NCI-H1105 (cell line): ENCODE data around the gene UROS.

Experiments used
- DNase-seq: peaks from one replicate; lab custom pipeline; 2025; lab: John Stamatoyannopoulos, UW

UROS gene

DNA sequence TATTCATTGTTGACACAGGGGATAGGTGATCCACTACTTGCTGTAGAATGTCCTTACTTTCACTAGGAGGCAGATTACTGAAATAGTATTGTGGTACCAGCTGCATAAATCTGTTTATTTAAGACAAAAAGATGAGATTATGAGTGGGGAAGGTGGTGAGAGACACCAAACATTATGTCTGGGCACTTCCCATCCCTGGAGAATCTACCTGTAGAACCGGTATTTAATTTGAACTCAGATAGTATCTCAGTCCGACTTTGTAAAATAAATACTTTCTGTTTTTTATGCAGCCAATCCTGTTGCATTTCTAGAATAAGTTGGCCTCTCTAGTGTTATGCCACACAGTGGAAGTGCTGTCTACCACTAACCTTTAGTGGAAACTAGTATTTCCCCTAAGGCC, 13.7 kb upstream of the UROS start:
- no peak for DNase-seq

DNA sequence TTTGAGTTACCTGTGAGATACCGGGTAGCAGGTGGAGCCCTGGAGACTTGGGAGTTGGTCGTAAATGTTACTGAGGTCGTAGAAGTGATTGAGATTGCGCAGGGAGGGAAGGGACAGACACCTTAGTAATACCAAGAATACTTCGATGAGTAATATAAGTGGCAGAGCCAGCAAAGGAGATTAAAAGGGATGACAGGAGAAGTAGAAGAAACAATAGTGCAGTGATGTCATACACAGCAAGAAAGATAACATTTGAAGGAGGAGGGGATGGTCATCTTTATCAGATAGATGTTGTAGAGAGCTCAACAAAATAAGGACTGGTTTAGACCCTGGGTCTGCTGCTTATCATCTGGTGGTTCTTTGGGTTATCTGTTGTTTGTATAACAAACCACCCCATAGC, 5.3 kb upstream of the UROS start:
- no peak for DNase-seq

DNA sequence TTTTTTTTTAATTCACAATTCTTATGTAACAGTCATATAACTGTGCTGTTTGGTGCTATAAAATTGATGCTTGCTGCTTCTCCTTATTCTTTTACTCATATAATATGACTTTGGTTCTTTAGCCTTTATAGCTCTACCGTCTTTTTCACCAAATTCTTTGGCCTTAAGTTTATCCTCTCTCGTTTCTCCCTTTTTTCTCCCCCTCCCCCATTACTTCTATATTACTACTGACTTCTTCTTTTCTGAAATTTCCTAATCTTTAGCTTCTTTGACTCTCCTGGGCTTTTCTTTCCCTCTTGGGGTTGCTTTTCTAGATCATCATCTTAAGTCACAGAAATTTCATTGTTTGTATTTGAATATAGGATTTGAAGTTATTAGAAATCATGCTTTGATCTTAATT, 4.1 kb upstream of the UROS start:
- DNase-seq: no peak

DNA sequence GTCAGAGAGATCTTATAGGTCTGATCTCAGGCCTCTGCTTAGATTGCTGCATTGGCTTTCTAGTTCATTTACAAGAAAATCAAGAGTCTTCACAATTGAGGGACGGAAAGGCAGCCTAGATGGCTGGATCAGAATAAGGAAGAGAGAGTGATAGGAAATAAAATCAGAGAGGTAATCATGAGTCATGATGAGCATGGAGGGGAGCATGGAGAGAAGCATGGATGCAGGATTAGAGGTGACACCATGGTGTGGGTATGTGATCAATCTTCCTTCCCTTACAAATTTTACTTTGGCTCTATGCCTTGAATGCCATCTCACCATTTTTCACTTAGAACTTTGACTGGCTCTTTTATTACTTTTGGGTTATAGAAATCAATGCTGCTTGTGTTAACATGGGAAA, 1.7 kb upstream of the UROS start:
- DNase-seq: no peak

DNA sequence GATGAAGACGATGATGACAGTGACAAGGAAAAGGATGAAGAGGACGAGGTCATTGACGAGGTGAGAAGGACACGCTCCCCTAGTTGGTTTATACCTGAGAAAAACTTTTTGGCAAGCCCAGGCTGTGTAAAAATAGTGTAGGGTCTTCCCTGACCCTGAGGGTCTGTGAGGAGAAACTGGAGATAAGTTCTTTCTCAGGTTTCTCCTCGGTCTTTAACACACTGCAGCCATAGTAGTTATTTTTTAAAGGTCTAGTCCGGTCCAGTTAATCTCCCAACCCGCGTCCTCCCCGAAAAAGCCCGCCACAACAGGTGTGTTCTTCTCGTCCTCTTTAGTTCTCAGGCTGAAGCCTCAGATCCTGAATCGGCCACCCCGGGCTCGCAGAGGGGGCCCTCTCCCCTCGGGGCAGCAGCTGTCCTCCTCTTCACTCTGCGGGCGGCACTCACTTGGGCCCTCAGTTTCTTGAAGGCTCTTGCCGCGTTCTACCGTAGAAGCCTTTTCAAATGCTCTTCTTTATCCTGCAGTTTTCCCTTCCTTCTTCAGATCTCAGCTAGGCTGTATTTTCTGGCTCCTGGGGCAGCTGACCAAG, 699 bp upstream of the UROS start:
- no peak for DNase-seq

DNA sequence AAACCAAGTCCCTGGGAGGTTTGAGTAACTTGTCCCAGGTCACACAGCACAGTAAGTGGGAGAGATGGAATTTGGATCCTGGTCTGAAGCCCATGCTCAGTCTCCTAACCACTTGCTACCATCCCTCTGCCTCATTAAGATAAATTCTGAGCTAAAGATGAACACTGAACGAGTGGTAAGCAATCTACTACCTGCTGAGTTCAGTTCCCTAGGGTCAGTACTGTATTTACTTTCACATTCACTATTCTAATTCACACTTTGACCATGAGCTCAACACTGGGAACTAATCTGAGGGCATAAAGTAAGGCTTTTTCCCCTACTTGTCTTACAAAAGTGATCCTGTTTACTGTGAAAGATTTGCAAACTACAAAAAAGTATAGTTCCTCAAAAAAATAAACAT, 2.4 kb downstream of the UROS start:
- DNase-seq: no peak

DNA sequence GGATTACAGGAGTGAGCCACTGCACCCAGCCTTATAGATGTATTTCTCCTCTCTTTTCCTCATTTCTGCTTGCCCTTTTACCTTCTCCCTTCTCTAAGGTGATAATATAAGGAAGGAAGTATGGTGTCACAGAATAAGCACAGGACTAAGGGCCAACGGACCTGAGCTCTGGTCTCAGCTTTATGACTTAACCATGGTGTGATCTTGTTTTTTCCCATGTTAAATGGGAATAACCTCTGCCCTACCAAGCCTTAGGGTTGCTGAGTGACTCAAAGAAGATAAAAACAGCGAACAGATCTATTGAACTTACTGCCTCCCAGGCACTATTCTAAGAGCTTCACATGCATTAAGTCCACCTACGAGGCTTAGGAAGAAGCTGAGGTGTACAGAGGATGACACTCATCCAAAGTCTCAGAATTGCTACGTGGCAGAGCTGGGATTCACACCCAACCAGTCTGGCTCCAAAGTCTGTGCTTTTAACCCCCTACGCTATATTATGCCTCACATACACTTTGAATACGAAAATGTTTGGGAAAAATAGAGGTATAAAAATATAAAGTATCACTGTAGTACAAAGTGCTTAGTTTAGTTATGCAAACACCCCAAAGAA, 5.6 kb downstream of the UROS start:
- no peak for DNase-seq

DNA sequence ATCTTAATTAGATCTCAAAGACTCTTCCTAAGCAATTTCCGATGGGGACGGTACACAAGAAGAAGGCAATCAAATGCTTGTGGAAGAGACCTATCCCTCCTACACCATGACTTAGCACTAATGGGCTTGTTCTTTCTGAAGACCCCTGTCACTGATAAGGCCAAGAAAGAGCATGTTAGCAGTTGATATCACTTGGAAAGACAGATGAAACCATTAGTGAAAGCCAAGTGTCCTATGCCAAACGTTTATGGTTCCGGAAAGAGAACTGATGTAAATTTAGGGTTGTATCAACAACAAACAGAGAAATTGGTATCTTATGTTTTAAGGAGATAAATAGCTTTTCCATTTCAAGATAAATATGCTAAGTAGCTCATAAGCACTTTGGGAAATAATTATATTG, 6.5 kb downstream of the UROS start:
- no peak for DNase-seq

DNA sequence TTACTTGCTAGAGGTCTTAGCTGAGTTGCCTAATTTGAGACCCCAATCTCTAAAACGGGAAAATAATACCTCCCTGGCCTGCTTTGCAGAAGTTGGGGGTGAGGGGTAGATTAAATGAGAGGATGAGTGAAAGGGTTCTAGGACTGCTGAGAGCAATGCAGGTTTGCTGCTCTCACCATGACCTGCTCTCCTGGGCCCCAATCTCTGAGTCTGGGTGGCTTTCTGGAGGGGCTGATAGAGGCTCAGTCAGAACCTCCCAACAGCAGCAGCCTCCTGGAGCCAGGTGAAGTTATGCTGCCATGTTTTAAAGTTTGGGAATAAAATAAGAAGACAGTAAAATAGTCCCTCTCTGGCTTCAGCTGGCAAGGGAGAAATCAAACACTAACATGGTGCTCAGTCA, 7.3 kb downstream of the UROS start:
- no peak for DNase-seq

DNA sequence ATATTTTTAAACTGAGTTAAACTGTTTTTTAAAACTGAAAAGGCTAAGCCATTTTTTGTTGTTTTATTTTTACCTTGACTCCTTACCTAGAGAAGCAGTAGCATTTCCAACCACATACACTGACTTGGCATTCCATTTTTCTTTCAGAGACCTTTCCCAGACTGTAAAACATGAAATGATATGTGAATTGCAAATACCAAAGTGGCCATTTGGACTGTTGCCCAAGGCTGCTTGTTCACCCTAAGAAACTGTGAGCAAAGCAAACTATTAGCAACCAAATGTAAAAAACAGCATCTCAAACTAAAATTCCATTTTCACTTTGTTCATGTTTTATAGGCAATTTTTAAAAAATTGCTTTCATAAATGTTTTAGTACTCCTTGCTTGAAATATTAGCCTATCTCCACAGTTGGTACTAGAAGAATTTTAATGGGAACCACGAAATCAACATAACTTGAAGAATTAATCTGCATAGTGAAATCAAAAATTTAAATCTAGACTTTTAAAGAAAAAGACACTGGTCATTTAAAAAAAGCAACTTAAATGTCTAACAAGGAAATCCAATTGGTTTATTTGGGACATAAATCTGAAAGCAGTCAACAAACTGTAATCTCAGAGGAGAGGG, 10.8 kb downstream of the UROS start:
- DNase-seq: no peak

DNA sequence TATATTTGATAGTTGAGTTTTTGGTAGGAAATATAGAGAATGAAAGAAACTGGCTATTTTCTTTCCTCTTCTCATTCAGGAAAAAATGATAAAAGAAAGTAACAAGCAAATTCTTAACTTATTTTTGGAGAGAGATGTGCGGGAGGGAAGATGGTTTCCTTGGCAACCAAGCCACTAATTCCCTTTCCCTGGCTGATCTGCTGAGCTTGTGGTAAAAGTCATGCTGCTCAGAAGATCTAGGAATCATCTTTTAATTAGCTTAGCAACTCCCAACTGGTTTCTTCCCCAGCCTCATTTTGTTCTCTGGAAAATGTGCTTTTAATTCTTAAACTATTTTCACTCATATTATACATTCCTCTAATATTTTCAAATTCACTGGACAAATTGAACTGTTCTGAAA, 11.8 kb downstream of the UROS start:
- DNase-seq: no peak

DNA sequence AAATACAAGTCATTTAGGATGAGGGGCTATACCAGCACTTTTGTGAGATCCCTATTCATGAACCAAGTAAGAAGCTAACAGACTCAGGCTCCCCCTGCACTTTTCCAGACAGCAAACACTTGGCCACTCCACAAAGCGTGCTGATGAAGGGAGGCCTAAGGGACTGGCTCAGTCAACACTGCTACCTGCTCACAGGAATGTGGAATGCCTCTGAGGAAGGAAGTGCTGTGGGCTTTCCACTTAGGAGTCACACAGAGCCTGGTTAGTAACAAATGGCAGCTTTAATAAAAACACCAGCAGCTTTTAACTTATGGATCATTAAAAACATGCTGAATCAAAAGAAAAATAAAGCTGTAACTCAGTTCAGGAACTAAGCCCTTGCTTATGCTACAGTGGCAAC, 15.0 kb downstream of the UROS start:
- no peak for DNase-seq

DNA sequence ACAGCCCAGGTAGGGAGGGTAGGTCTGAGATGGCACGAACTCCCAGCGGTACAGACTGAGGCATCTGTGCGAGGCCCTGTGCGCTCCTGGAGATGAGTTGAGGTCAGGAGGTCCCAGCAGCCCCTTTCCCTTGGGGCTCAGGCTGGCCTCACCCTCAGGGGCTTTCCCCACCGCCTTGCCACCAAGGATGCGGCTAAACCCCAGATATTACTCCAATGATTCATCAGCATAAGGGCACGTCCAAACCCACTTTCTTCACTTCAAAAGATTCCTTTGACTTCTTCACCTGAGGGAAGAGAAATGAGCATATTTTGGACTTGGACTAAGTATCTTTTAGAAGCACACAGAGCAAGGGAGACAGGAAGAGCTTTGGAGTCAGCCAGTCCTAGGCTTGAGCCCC, 20.3 kb downstream of the UROS start:
- DNase-seq: no peak

DNA sequence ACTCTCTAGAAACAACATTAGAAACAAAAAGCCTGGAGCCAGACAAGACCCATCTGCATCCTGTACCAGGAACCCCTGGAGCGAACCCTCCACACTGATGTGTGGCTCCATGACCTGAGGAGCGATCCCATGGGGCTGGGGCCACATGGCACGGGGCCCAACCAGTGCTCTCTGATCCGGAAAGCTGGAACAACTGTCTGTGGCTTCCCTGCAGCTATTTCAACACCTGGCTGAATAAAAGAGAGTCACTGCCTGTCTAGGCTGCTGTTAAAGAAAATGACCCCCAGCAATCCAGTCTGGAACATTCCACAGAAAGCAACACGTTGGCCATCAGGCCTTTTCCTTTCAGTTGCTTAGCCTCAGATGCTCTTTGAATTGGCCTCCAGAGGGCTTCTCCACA, 20.9 kb downstream of the UROS start:
- no peak for DNase-seq

DNA sequence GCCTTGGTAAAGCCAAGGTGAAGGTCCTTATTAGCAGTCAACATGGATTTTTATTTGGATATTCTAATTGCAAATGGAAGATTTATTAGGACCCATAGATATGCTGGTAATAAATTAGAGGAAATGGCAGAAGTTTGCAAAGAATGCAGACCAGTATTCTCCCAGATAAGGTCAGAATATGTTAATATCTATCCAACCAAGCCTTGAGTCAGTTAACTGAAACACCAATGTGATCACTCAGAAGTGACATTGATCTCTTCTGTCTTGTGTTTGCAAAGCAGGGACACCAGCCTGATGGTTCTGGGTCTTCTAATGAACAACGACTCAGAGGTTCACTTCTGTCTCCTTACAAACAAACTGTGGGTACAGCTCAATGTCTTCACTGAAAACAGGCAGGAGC, 21.5 kb downstream of the UROS start:
- no peak for DNase-seq

DNA sequence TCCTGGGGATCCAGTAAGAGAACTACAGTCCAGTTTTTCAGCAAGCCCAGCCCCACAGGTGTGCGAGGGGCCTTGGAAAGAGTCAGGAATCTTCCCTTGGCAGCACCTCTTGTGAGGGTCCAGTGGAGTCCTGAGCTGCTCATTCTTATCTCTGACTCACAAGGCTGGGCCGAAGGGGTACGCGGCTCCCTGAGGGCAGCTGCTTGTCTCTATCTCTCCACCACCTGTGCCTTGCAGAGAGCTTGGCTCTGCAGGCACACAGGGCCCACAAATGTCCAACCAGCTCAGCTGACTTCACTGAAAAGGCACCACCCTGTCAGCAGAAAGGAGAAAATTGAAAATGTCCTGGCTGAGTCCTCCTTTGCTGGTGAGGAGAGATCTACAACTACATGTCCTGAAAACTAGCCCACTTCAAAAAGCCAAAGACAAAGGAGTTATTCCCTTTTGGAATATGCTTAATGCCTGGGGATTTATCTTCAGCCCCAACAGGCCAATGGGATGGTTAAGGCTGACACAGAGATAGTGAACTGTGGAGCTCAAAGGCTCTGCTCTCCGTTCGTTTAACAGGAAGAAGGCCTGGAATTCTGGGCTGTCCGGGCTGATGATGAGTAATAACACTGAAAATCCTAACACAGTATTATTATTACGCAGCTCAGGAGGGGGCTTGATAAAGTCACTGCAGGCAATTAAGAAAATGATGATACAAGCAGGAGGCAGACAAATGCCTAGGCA, 23.4 kb downstream of the UROS start:
- no peak for DNase-seq

DNA sequence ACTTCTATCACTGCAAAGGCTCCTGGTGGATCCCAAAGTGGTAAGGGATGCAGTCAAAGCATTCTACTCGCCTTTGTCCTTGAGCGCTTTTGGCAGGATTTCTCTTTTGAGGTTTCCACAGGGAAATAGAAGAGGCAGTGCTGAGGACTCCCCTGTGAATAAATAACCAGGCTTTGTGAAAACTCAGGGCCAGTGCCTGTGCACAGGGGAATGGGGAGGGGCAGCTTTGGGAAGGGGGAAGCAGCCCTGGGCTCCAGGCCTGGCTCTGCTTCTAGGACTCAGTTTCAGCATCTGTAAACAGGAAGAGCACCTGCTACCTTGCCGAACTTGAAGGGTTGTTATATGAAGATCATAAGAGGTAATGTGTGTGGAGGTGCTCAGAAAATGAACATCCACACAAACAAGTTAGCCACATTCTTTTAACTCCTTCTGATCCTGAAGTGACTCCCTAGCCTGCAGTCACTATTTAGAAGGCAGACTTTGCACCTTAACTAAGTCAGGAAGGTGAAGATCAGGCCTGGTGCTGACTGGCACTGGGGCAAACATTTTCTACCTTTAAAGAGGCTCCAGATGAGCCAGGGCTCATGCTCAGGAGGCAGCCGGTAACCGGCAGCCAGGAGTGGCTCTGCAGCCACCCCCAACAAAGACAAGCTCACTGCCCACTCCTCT, 24.9 kb downstream of the UROS start:
- DNase-seq: no peak

DNA sequence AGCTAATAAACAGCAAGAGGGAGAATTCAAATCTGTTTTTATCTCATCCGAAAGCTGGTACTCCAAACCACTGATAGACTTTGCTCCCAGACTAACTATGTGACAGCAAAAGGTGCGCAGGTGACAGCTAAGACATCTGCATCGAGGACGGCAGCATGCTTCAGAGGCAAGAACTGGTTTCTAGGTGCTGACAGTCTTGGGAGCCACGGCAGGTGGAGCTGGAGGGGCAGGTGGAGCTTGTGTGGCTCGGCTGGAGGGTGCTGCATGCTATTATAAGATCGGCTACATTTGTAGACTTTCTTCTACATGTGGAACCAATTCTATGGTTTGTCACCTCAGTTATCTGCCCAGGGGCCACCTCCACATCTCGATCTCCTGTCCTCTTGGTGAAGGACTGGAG, 25.6 kb downstream of the UROS start:
- DNase-seq: no peak

DNA sequence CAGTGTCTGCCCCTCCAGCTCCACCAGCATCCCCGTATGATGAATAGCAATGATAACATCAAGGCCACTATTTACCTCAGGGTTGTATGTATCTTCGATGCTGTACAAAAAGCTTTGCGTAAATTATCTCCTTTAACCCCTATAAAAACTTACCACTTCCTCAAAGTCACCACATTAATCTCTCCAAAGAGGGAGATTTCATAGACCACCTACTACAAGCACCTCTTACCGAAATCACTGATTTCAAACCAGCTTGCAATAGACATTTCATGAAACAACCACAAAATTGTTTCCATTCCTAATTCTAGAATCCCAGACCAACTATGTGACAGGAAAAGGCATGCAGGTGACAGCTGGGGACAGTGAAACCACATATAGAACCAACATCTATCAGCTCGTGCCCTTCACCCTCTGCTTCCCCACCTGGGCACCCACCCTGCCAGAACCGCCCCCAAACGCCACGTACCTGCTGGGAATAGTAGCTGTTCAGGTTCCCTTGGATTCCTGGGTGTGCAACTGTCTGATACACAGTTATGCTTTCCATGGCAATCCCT, 27.3 kb downstream of the UROS start:
- no peak for DNase-seq

DNA sequence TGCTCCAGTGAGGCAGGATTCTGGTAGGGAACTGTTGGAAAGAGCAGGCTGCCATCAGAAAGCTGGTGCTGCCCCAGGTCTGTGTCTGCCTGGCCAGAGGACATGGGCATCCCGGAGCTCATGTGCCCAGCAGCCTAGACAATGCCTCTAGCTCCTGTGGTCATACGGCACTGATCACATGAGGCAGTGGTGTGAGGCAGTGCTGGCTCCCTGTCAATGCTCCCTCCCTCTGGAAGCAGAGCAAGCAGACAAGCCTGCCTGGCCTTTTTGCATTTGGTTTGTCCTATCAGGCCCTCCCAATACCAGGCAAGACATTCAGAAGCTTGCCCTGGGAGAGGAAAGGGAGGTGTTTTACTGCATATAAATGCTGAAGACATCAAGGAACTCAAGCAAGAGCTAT, 27.9 kb downstream of the UROS start:
- DNase-seq: no peak

DNA sequence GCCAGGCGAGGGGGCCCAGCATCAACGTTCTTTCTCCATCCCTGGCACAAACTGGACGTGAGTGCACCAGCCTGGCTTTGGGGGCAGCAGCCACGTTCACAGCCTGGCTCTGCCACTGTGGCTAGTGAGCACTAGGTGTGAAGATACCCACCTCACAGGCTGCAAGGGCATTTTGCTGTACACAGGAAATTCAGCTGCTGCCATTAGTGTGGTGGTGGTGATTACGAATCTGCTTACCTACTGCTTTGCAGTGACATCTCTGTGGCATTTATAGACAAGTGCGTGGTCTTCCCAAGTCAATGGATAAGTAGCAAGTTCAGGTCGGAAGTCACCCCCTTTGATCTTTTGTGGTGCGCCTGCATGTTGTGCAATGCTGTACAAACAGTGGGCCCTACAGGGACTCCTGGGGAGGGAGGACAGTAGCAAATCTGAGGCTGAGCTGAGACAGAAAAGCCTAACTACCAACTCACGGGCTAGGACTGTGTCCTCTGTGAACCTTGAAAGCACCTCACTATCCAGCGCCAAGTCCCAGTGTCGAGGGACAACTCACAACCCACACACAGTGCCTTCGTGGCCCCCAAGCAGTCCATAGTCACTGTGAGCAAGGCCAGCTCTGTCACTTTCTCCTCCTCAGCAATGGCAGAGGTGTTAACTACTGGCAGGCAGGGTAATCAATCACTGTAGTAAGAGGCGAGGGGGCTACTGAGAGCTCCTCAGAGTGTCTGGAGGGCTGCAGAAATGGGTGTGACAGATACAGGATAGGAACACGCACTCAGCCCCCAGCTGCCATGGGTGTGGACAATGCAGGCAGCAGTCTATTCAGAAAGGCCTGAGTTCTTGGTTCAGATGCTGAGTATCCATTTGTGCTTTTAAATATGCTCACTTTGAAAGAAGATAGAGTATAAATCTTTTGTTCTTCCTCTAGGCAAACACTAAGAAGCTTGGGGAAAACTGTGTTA, 30.4 kb downstream of the UROS start:
- DNase-seq: no peak
